HepG2 (cell line): ENCODE results near the gene TEX30. TPM values are rescaled to one million over a fixed set of nuclear protein-coding genes. Genes with fewer than 3 reads are reported as not detected.

Experiments
- HIVEP1 ChIP-seq: sonication (generic); formaldehyde crosslinking; IDR thresholded peaks from 2 replicates; pipeline ENCODE4 v1.4.0; 2020; ENCODE audit warnings: mild to moderate bottlenecking, missing genetic modification reagents
- HMG20A ChIP-seq: IDR thresholded peaks from 2 replicates; pipeline ENCODE4 v1.6.1; 2016; ENCODE audit warnings: borderline replicate concordance
- KDM5B ChIP-seq: sonication (generic); formaldehyde crosslinking; IDR thresholded peaks from 2 replicates; pipeline ENCODE4 v1.4.0; 2020; ENCODE audit warnings: missing genetic modification reagents, mild to moderate bottlenecking, borderline replicate concordance
- NFE2L1 ChIP-seq: sonication (generic); formaldehyde crosslinking; IDR thresholded peaks from 2 replicates; pipeline ENCODE4 v1.4.0; 2020; ENCODE audit warnings: missing genetic modification reagents, mild to moderate bottlenecking, borderline replicate concordance
- PITX1 ChIP-seq: sonication (generic); formaldehyde crosslinking; IDR thresholded peaks from 2 replicates; pipeline ENCODE4 v1.5.1; 2020; ENCODE audit warnings: mild to moderate bottlenecking, missing genetic modification reagents
- REL ChIP-seq: sonication (generic); formaldehyde crosslinking; conservative IDR thresholded peaks from 2 replicates; pipeline ENCODE4 v1.8.0; 2022; ENCODE audit warnings: mild to moderate bottlenecking, missing genetic modification reagents, moderate library complexity
- RFXANK ChIP-seq: IDR thresholded peaks from 2 replicates; pipeline ENCODE4 v1.6.1; 2016
- SAP130 ChIP-seq: IDR thresholded peaks from 2 replicates; pipeline ENCODE4 v1.6.1; 2016; ENCODE audit warnings: low read depth
- SMARCC2 ChIP-seq: fragments of 450-650 bp; IDR thresholded peaks from 2 replicates; pipeline ENCODE4 v1.6.1; 2017; ENCODE audit warnings: antibody characterized with exemption, mild to moderate bottlenecking
- SNAPC2 ChIP-seq: sonication (generic); formaldehyde crosslinking; IDR thresholded peaks from 2 replicates; pipeline ENCODE4 v1.8.1; 2022; ENCODE audit warnings: mild to moderate bottlenecking, missing genetic modification reagents
- SOX5 ChIP-seq: IDR thresholded peaks from 2 replicates; pipeline ENCODE4 v1.6.1; 2016; ENCODE audit warnings: borderline replicate concordance
- TCF7L2 ChIP-seq: IDR thresholded peaks from 2 replicates; pipeline ENCODE4 v1.6.1; 2011; ENCODE audit warnings: mild to moderate bottlenecking, low read depth, low read length, moderate library complexity
- THAP11 ChIP-seq: IDR thresholded peaks from 2 replicates; pipeline ENCODE4 v1.6.1; 2016; ENCODE audit warnings: missing biosample characterization, missing genetic modification reagents
- WIZ ChIP-seq: sonication (generic); formaldehyde crosslinking; IDR thresholded peaks from 2 replicates; pipeline ENCODE4 v1.5.1; 2020; ENCODE audit warnings: mild to moderate bottlenecking, missing genetic modification reagents
- ZNF264 ChIP-seq: sonication (generic); formaldehyde crosslinking; IDR thresholded peaks from 2 replicates; pipeline ENCODE4 v1.4.0; 2020; ENCODE audit warnings: missing genetic modification reagents
- ZNF350 ChIP-seq: sonication (generic); formaldehyde crosslinking; IDR thresholded peaks from 2 replicates; pipeline ENCODE4 v1.4.0; 2020; ENCODE audit warnings: mild to moderate bottlenecking, low read depth, missing genetic modification reagents, borderline replicate concordance
- ZNF530 ChIP-seq: sonication (generic); formaldehyde crosslinking; IDR thresholded peaks from 2 replicates; pipeline ENCODE4 v1.5.0; 2020; ENCODE audit warnings: low read depth, mild to moderate bottlenecking, missing genetic modification reagents
- ZNF644 ChIP-seq: IDR thresholded peaks from 2 replicates; pipeline ENCODE4 v1.6.1; 2016; ENCODE audit warnings: low read depth
- polyA plus RNA-seq, 8 experiments: library from polyadenylated mRNA; depleted of rRNA in 3 of 8; stranded (reverse) in 7 of 8; unstranded in 1 of 8; fragments of >200 nt; fragmentation: Illumina TruSeq in 4 of 8; extraction: Trizol in 4 of 8; gene quantifications; 2 replicates each; pipeline versions ENCODE4 v1.2.1 to v1.2.3, GENCODE V29; 2011 to 2016; ENCODE audit warnings: low read depth in 4 of 8, missing spikeins in 1 of 8, mixed read lengths in 1 of 8; ENCODE audit not compliant: insufficient read depth in 1 of 8
- total RNA-seq, 5 experiments: library from RNA; depleted of rRNA; stranded (reverse); fragments of >200 nt; fragmentation: Illumina TruSeq; extraction: Trizol; gene quantifications; 2 replicates each; pipeline ENCODE4 v1.2.3, GENCODE V29; 2016; ENCODE audit warnings: low read depth in 1 of 5
- TF ChIP-seq, protein P1 (sequence below): sonication (generic); formaldehyde crosslinking; IDR thresholded peaks from 2 replicates; pipeline ENCODE4 v1.4.0; 2020; ENCODE audit warnings: low read depth, mild to moderate bottlenecking, missing genetic modification reagents
- TF ChIP-seq, protein P2 (sequence below): sonication (generic); formaldehyde crosslinking; IDR thresholded peaks from 2 replicates; pipeline ENCODE4 v1.4.0; 2020; ENCODE audit warnings: missing genetic modification reagents
- TF ChIP-seq, protein P3 (sequence below): sonication (generic); formaldehyde crosslinking; IDR thresholded peaks from 2 replicates; pipeline ENCODE4 v1.8.0; 2022; ENCODE audit warnings: missing genetic modification reagents, mild to moderate bottlenecking, moderate library complexity, borderline replicate concordance
- TF ChIP-seq, protein P4 (sequence below): sonication (generic); formaldehyde crosslinking; IDR thresholded peaks from 2 replicates; pipeline ENCODE4 v1.4.0; 2020; ENCODE audit warnings: mild to moderate bottlenecking, missing genetic modification reagents
- TF ChIP-seq, protein P5 (sequence below): sonication (generic); formaldehyde crosslinking; IDR thresholded peaks from 2 replicates; pipeline ENCODE4 v1.4.0; 2020; ENCODE audit warnings: missing genetic modification reagents
- TF ChIP-seq, protein P6 (sequence below): IDR thresholded peaks from 2 replicates; pipeline ENCODE4 v1.6.1; 2016

Gene TEX30
- total and polyA plus RNA-seq, 2 of the 13 experiments (the other 11 are each of a cell fraction or from before 2014, with no cell fraction given) = 0.60 to 1.2 TPM

DNA sequence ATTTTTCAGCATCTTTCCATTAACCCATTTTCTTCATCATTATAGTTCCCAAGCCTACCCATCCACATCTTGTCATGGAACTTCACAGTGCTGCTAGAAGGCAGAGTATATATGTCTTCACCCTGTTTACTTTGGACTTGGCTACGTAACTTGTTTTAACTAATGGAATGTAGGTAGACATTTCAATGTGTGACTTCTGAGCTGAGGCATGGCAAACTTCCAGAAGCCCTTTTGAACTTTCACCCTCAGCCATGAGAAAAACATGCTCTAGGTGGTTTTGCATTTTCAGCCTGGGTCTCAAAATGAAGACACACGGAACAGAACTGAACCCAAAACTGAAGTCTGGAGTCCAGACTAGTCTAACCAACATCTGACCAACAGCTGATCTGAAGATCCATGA, 3.2 kb downstream of the TEX30 start (continued):
- TF ChIP-seq THAP11 (CRISPR knock-in tag) (peak; percentile 63), PITX1 (CRISPR knock-in tag) (no peak), ZNF350 (CRISPR knock-in tag) (no peak), HMG20A (CRISPR knock-in tag) (peak; percentile 48; the same call in 1 of the 2 replicates), REL (CRISPR knock-in tag) (no peak), SNAPC2 (CRISPR knock-in tag) (no peak), WIZ (CRISPR knock-in tag) (no peak), HIVEP1 (CRISPR knock-in tag) (no peak), KDM5B (CRISPR knock-in tag) (no peak), NFE2L1 (no peak), RFXANK (CRISPR knock-in tag) (no peak), ZNF530 (CRISPR knock-in tag) (no peak), ZNF264 (CRISPR knock-in tag) (0 out of 2 replicates have a peak, but pooled peaks have one; percentile 21), ZNF644 (CRISPR knock-in tag) (peak; percentile 50), TCF7L2 (no peak), SMARCC2 (no peak), SAP130 (peak; percentile 50), SOX5 (CRISPR knock-in tag) (peak; percentile 55; the same call in 1 of the 2 replicates)
- TF ChIP-seq, protein P1, sequence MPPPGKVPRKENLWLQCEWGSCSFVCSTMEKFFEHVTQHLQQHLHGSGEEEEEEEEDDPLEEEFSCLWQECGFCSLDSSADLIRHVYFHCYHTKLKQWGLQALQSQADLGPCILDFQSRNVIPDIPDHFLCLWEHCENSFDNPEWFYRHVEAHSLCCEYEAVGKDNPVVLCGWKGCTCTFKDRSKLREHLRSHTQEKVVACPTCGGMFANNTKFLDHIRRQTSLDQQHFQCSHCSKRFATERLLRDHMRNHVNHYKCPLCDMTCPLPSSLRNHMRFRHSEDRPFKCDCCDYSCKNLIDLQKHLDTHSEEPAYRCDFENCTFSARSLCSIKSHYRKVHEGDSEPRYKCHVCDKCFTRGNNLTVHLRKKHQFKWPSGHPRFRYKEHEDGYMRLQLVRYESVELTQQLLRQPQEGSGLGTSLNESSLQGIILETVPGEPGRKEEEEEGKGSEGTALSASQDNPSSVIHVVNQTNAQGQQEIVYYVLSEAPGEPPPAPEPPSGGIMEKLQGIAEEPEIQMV (CRISPR knock-in tag) = no peak
- TF ChIP-seq, protein P2, sequence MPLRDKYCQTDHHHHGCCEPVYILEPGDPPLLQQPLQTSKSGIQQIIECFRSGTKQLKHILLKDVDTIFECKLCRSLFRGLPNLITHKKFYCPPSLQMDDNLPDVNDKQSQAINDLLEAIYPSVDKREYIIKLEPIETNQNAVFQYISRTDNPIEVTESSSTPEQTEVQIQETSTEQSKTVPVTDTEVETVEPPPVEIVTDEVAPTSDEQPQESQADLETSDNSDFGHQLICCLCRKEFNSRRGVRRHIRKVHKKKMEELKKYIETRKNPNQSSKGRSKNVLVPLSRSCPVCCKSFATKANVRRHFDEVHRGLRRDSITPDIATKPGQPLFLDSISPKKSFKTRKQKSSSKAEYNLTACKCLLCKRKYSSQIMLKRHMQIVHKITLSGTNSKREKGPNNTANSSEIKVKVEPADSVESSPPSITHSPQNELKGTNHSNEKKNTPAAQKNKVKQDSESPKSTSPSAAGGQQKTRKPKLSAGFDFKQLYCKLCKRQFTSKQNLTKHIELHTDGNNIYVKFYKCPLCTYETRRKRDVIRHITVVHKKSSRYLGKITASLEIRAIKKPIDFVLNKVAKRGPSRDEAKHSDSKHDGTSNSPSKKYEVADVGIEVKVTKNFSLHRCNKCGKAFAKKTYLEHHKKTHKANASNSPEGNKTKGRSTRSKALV (CRISPR knock-in tag) = no peak
- TF ChIP-seq, protein P3, sequence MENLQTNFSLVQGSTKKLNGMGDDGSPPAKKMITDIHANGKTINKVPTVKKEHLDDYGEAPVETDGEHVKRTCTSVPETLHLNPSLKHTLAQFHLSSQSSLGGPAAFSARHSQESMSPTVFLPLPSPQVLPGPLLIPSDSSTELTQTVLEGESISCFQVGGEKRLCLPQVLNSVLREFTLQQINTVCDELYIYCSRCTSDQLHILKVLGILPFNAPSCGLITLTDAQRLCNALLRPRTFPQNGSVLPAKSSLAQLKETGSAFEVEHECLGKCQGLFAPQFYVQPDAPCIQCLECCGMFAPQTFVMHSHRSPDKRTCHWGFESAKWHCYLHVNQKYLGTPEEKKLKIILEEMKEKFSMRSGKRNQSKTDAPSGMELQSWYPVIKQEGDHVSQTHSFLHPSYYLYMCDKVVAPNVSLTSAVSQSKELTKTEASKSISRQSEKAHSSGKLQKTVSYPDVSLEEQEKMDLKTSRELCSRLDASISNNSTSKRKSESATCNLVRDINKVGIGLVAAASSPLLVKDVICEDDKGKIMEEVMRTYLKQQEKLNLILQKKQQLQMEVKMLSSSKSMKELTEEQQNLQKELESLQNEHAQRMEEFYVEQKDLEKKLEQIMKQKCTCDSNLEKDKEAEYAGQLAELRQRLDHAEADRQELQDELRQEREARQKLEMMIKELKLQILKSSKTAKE (CRISPR knock-in tag) = no peak
- TF ChIP-seq, protein P4, sequence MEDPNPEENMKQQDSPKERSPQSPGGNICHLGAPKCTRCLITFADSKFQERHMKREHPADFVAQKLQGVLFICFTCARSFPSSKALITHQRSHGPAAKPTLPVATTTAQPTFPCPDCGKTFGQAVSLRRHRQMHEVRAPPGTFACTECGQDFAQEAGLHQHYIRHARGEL (CRISPR knock-in tag) = no peak
- TF ChIP-seq, protein P5, sequence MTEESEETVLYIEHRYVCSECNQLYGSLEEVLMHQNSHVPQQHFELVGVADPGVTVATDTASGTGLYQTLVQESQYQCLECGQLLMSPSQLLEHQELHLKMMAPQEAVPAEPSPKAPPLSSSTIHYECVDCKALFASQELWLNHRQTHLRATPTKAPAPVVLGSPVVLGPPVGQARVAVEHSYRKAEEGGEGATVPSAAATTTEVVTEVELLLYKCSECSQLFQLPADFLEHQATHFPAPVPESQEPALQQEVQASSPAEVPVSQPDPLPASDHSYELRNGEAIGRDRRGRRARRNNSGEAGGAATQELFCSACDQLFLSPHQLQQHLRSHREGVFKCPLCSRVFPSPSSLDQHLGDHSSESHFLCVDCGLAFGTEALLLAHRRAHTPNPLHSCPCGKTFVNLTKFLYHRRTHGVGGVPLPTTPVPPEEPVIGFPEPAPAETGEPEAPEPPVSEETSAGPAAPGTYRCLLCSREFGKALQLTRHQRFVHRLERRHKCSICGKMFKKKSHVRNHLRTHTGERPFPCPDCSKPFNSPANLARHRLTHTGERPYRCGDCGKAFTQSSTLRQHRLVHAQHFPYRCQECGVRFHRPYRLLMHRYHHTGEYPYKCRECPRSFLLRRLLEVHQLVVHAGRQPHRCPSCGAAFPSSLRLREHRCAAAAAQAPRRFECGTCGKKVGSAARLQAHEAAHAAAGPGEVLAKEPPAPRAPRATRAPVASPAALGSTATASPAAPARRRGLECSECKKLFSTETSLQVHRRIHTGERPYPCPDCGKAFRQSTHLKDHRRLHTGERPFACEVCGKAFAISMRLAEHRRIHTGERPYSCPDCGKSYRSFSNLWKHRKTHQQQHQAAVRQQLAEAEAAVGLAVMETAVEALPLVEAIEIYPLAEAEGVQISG (CRISPR knock-in tag) = no peak
- TF ChIP-seq, protein P6, sequence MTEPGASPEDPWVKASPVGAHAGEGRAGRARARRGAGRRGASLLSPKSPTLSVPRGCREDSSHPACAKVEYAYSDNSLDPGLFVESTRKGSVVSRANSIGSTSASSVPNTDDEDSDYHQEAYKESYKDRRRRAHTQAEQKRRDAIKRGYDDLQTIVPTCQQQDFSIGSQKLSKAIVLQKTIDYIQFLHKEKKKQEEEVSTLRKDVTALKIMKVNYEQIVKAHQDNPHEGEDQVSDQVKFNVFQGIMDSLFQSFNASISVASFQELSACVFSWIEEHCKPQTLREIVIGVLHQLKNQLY (CRISPR knock-in tag) = no peak
